ENCODE measurements around the gene SH3RF3. TPM values are rescaled to one million over a fixed set of nuclear protein-coding genes. Genes with fewer than 3 reads are reported as not detected.
"Not testable (repeated sequence)": the region's sequence is repeated elsewhere in the genome, so short reads cannot be mapped to it uniquely, and the experiment has no call there.

Gene SH3RF3
- total RNA-seq, 1 donor from 2014 or later, result 6.6 TPM

DNA sequence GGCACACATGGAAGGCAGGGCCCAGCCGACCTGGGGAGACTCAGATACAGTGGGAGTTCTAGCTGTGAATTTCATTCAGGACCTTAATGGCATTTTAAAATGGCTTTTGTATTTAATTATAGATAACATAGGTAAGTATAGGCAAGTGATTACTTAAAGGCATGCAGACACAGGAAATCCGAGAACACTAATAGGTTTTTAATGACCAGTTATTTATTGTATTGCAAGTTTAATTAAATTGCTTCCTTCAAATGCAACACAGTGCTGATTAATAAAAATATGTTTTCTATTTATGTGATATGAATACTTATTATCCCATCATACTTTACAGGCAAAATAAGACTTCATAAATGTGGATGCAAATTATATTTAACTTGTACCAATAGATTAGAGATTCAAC is 19.7 kb upstream of the SH3RF3 start:
- DNase-seq (no peak), ATAC-seq (ENCODE audit: poor library complexity) (no peak)
- intact Hi-C loops (cut with DNase I), result no loop called here

DNA sequence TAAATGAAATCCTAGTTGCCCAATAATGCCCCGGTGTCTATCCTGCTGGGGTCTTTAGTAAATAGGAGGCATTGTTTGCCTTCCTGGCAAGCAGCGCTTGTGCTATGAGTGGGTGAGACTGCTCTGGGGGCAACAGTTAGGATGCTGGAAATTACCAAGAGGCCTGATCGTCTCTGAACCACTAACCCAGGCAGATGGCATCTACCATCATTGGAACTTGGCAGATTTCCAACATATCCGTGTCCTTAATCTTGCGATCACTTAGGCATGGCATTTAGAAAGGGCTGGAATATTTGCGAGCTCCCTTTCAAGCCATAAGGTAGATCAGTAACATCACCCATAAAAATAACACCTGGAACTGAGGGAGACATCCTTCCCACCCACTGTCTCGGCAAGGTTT is 18.8 kb upstream of the SH3RF3 start:
- intact Hi-C loops (cut with DNase I), result no loop called here
- ATAC-seq (ENCODE audit: poor library complexity) (no peak), DNase-seq (no peak)

DNA sequence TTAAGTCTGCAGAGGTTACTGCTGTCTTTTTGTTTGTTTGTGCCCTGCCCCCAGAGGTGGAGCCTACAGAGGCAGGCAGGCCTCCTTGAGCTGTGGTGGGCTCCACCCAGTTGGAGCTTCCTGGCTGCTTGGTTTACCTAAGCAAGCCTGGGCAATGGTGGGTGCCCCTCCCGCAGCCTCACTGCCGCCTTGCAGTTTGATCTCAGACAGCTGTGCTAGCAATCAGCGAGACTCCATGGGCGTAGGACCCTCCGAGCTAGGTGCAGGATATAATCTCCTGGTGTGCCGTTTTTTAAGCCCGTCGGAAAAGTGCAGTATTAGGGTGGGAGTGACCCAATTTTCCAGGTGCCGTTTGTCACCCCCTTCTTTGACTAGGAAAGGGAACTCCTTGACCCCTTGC is 11.8 kb upstream of the SH3RF3 start:
- not testable (repeated sequence) for ATAC-seq (ENCODE audit: poor library complexity)

DNA sequence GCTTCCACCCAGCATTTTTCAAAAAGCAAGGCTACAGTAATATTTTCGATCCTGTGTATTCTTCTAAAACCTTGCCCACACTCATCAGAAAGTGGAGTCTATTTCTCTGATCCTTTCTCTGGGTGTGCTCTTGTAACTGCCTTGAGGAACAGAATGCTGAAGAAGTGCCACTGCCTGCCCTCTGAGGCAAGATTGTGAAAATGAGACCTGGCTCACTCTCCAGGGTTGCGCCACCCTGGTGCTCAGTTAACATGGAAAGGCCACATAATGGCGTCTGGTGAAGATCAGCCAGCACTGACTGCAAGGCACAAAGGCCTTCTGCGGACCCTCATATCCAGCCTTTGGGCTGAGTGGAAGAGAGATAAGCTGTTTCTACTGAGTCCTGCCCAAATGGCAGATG is 11.2 kb upstream of the SH3RF3 start:
- ATAC-seq (ENCODE audit: poor library complexity), result no peak
- intact Hi-C loops (cut with DNase I), result no loop called here
- no peak for DNase-seq

More for the DNA sequence above, 11.8 kb upstream of the SH3RF3 start:
- intact Hi-C loops (cut with DNase I); DNase-seq: not testable (repeated sequence)

DNA sequence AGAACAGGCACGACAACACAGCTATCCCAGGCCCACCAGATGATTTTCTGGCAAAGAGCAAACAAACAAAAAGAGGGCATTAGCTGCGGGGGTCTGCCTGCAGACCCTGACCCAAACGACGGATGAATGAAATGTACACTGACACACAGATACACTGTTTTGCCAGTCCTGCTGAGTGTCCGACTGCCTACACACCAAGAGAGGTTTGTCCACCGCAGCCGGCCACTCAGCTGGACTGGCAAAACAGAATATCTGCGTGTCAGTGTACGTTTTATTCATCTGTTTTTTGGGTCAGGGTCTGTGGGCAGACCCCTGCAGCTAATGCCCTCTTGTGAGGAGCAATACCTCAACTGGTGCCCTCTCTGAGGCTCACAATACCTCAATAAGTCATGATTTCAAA is 10.7 kb upstream of the SH3RF3 start:
- intact Hi-C loops (cut with DNase I), result no loop called here
- no peak for ATAC-seq (ENCODE audit: poor library complexity)
- DNase-seq, result no peak

DNA sequence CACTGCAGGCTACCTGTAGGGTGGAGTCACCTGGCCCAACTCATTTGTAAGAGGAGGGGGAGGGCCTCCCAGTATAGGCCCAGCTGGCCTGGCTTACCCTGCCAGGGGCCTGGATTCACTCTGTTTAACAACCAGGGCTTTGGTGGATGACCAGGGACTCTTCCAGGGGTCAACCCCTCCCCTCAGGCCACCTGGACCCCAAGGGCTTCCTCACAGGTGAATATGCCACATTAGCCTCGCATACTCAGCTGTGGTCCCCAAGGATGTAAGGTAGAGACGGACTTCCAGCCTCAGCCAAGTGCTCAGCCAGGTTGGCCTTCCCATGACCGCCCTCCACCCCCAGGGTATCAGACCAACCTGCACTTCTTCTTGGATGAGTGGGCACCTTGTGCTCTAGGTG is 8.8 kb upstream of the SH3RF3 start:
- ATAC-seq (ENCODE audit: poor library complexity) (no peak), DNase-seq (no peak)
- intact Hi-C loops (cut with DNase I), result no loop called here

DNA sequence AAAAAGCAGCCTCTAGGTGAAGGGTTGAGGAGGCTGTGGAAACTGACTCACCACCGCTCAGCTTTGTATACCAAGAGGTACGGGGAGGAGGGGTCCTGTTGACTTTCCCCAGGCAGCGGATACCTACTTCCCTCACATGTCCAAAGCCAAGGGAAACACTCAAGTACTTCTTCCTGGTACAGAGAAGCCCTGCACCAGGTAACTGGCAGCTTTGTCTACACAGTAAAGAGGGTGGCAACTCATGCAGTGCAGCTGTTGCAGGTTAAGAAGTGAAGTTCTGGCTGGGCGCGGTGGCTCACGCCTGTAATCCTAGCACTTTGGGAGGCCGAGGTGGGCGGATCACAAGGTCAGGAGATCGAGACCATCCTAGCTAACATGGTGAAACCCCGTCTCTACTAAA is 8.3 kb upstream of the SH3RF3 start:
- intact Hi-C loops (cut with DNase I); ATAC-seq (ENCODE audit: poor library complexity); DNase-seq: not testable (repeated sequence)

DNA sequence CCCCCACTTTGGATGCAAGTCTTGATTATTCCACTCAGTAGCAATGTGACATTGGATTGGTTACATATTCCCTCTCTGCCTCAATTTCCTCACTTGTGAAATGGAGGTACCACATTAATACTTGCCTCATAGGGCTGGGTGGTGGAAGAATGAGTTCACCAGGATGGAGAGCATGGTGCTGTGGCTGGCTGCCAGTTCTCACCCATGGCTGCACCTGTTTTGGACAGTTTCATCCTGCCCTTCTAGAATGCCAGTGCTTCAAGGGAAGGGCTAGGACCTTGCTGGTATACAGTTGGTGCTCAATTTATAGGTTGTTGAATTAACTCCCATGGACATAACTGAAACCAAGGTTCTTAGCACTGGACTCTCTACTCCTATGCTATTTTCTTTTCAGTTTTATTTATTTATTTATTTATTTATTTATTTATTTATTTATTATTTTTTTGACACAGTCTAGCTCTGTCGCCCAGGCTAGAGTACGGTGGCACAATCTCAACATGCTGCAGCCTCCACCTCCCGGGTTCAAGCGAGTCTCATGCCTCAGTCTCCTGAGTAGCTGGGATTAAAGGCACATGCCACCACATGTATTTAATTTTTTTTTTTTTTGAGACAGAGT is 5.3 kb upstream of the SH3RF3 start:
- no peak for DNase-seq
- no peak for ATAC-seq (ENCODE audit: poor library complexity)
- intact Hi-C loops (cut with DNase I), result no loop called here

DNA sequence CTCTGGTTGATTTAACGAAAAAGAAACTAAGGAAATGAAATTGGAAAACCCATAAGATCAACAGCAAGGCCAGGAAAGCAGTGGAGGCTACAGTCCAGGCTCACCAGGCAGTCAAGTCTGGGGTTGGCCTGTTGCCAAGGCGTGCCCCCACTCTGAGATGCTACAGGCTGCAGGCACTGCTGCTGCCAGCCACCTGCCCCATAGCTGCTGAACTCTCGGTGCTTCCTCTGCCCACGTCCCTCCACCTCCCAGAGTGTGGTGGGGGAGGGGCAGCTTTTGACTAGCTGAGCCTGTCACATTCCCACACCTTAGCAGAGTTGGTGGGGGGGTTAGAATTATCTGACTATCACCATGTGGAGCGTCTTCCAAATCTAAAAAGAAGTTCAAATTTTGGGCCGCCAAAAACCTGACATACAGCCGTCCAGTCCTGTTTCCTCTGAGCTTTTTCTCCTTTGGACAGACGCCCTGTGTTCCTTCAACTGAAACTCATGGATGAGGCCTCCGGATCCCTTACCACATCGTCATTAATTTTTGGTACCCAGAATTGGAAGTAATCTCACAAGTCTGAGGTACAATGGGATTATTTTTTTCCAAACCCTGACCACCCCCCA is 3.9 kb upstream of the SH3RF3 start:
- ATAC-seq (ENCODE audit: poor library complexity), result no peak
- intact Hi-C loops (cut with DNase I), result no loop called here

DNA sequence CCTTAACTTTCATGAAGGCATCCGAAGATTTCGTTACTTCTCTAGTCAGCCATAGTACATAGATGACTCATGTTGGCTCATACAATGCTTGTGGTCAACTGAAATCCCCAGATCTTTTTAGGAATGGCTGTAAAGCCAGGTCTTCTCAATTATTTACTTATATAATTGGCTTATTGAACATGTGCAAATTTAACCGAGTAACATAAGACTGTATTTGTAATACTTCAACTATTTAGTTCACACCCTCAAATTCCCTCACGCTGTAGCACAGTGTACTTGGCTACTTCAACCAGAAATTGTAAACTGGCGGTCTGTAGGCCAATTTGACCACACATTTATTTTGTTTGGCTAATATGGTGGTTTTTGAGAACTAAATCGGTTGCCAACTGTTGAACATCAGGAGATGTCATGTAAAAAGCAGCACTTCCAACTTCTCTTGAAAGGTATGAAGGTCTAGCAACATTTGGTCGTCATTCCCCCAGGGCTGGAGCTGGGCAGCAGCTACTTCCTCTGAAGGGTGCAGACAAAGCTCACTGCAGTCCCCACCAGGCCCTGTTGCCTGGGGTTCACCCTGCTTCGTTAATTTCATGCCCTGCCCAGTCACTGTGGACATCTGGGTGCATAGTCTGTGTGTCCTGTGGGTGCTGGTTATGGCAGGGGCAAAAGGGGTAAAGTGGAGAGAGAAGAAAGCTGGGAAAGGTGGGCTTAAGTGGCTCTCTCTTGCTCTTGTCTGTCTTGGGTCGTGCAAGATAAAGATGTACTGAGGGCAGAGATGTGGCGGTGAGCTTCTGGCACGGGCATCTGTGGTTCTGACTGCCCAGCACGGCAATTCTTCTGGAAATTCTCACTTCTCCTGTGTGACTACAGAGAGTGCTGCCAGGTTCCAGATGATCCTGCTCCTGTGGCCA is 3.2 kb upstream of the SH3RF3 start:
- DNase-seq (no peak), ATAC-seq (ENCODE audit: poor library complexity) (no peak)
- intact Hi-C loops (cut with DNase I), result no loop called here

More for the DNA sequence above, 3.9 kb upstream of the SH3RF3 start:
- DNase-seq, result no peak

DNA sequence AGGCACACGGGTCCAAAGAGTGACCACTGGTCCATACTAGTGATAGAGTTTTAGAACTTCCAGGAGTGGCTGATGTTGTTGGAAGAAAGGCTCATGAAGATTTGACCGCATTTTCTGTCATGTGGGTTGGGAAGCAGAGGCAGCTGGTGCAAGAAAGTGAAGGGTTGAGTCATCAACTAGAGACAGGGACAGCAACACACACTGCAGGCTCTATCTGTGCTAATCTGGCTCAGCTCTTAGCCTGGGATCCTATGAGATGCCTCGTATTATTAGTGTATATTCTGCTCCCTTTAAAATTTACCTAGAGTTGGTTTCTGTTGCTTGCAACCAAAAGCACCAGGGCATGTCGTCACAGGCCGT is 2.5 kb upstream of the SH3RF3 start:
- DNase-seq (no peak), ATAC-seq (ENCODE audit: poor library complexity) (no peak)
- intact Hi-C loops (cut with DNase I), result no loop called here

DNA sequence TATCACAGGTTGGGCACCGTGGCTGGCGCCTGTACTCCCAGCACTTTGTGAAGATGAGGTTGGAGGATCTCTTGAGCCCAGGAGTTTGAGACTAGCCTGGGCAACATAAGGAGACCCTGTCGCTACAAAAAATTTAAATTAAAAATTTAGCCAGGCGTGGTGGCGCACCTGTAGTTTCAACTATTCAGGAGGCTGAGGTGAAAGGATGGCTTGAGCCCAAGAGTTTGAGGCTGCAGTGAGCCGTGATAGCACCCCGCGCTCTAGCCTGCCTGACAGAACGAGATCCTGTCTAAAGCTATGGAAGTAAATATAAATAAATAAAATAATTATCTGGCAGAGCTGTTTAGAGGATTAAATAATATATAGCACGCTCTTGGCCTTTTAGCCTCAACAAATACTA is 1.4 kb upstream of the SH3RF3 start:
- no peak for DNase-seq
- intact Hi-C loops (cut with DNase I), result no loop called here
- ATAC-seq (ENCODE audit: poor library complexity), result no peak

DNA sequence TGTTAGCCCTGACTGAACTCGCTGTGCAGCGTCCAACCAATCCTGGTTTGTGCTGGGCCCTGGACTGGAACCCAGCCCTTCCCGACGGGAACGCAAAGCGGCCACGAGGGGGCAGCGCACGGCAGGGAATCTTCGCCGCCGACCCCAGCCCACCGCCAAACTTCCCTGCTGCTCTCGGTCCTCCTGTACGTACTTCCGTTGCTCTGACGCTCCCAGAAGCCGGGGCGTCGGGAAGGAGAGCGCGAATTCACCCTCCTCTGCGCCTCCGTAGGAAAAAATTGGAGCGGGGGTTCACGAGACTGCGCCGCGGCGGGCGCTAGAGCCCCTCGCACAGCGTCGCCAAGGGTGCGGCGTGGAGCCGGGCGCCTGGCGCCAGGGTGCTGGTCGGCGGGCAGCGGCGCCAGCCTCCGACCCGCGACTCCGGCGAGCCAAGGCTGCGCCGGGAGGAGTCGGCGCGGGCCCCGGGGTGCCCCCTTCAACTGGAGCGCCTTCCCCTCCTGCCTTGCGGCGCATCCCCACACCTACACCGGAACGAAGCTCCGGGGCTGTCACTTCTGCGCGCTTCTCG is 873 bp upstream of the SH3RF3 start:
- peak; percentile 92 for ATAC-seq (ENCODE audit: poor library complexity)

DNA sequence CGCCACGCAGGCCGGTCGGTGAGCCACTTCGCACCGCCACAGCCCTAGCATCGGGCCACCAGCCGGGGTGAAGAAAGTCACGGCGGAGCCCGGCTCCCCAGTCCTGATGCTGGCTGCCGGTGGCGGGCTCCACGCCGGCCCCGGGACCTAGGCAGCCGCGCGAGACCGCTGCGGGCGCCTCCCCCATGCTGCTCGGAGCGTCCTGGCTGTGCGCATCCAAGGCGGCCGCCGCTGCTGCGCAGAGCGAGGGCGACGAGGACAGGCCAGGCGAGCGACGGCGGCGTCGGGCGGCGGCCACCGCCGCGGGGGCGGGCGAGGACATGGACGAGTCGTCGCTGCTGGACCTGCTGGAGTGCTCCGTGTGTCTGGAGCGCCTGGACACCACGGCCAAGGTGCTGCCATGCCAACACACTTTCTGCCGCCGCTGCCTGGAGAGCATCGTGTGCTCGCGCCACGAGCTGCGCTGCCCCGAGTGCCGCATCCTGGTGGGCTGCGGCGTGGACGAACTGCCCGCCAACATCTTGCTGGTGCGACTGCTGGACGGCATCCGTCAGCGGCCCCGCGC is 433 bp downstream of the SH3RF3 start:
- peak; percentile 68 for DNase-seq
- intact Hi-C loops (cut with DNase I), result loop anchor here (2.0 kb wide), 1 partner anchor 381 kb away; no protein-coding TSS in a partner anchor
- ATAC-seq (ENCODE audit: poor library complexity), result peak; percentile 66

More for the DNA sequence above, 873 bp upstream of the SH3RF3 start:
- intact Hi-C loops (cut with DNase I), result loop anchor here (2.0 kb wide), 1 partner anchor 383 kb away; no protein-coding TSS in a partner anchor
- peak; percentile 89 for DNase-seq

DNA sequence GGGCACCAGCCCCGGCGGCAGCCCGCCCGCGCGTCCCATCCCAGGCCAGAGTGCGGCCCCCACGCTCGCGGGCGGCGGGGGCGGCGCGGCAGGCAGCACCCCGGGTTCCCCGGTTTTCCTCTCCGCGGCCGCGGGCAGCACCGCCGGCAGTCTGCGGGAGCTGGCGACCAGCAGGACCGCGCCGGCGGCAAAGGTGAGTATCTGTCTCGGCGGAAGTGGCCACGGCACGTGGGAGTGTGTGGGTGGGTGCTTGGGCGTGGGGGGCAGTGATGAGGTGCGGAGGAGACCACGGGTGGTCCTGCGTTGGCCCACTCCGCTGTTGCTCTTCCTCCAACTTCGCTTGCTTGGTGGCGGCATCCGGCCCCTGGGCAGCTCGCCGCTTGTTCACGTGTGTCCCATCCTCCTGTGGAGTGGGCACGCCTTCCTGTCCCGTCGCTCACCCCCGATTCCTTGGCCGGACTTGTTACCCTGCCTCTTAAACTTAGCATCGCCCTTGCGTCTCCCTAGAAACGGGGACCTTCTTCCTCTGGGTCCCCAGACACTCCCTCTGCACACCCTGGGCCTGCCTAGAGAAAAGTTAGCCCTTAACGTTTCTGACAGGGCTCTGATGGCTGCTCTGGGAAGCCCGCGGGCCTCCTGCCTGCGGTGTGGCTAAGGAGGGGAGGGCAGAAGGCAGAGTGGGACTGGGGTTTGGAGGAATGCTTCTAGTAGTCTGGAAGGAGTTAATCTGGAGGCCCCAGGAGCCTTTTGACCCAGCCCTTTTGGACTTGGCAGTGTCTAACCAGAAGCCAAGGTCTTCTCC is 1.1 kb downstream of the SH3RF3 start:
- intact Hi-C loops (cut with DNase I), result loop anchor here (2.0 to 10.0 kb wide), 2 partner anchors 75 to 381 kb away; no protein-coding TSS in a partner anchor
- DNase-seq, result no peak
- ATAC-seq (ENCODE audit: poor library complexity), result no peak

DNA sequence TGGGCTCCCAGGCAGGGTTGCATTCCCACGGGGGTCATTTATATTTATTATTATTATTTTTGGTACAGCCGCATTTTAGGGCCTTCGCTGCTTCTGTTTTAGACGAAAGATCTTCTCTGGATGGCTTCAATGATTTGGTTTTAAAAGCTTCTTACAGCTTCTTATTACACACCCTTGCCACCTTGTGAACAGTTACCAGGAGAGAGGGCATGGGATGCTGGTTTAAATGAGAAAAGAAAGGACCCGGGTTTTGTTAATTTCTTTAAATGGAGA is 1.7 kb downstream of the SH3RF3 start:
- DNase-seq (no peak), ATAC-seq (ENCODE audit: poor library complexity) (no peak)
- intact Hi-C loops (cut with DNase I), result loop anchor here (10.0 kb wide), 1 partner anchor 74 kb away; no protein-coding TSS in a partner anchor

DNA sequence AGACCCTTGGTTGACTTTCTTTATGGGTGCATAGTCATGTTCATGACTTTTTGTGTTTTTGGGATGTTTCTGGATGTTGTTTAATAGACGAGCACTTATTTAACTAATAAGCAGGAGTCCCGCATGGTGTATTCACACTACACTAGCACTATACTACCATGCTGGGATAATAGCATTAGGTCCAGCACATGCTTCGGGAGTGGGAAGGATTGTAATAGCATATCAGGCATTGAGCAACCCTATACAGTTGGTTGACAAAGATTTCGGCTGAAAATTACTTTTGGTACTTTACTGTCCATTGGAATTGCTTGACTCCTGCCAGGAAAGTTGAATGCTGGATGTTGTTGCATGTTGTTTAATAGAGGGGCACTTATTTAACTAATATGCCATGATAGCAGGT is 2.8 kb downstream of the SH3RF3 start:
- no peak for ATAC-seq (ENCODE audit: poor library complexity)
- intact Hi-C loops (cut with DNase I), result loop anchor here (10.0 kb wide), 1 partner anchor 73 kb away; no protein-coding TSS in a partner anchor
- DNase-seq, result no peak

DNA sequence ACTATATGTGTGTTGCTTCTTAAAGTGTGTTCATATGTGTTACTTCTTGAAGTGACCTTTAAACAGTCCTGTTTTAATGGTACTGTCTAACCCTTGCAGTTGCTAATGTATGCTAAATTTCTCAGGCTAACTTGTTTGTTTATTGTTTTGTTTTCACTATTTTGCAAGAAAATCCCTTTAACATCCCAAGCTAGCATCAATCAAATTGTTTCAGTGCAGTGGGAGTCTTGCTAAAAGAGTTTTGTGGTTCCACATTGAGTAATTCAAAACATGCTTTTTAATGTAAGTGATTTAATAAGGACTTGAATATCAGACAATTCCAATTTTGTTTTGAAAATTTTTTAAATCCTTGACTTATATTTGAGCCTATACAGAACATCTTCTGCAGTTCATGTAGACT is 3.6 kb downstream of the SH3RF3 start:
- intact Hi-C loops (cut with DNase I), result loop anchor here (10.0 kb wide), 1 partner anchor 72 kb away; no protein-coding TSS in a partner anchor
- DNase-seq (no peak), ATAC-seq (ENCODE audit: poor library complexity) (no peak)

All from Right ventricle myocardium superior (tissue), 1 donor.